Esophagus (tissue), 2 donors: ENCODE measurements around the gene VPS26B. TPM values are rescaled to one million over a fixed set of nuclear protein-coding genes. Genes with fewer than 3 reads are reported as not detected.

ENCODE experiments used
- H3K27ac ChIP-seq, 2 donors: one replicate each; pipeline ENCODE4 v1.5.1; 2013; ENCODE audit warnings: low read depth in 2 of 2, mild to moderate bottlenecking in 2 of 2, inconsistent platforms in 1 of 2, low read length in 1 of 2, moderate library complexity in 1 of 2
- H3K27me3 ChIP-seq, 2 donors: one replicate each; pipeline ENCODE4 v1.6.1; 2013; ENCODE audit warnings: low read length in 2 of 2, control low read depth in 1 of 2, mild to moderate bottlenecking in 1 of 2; ENCODE audit not compliant: insufficient read depth in 2 of 2, control insufficient read depth in 1 of 2
- H3K36me3 ChIP-seq, 2 donors: one replicate each; pipeline ENCODE4 v1.6.1; 2013; ENCODE audit warnings: low read length in 1 of 2; ENCODE audit not compliant: control insufficient read depth in 2 of 2, insufficient read depth in 2 of 2
- H3K4me1 ChIP-seq, 2 donors: one replicate each; pipeline ENCODE4 v1.6.1; 2013; ENCODE audit warnings: low read length in 1 of 2; ENCODE audit not compliant: control insufficient read depth in 2 of 2, insufficient read depth in 2 of 2
- H3K4me3 ChIP-seq, 2 donors: one replicate each; pipeline ENCODE4 v1.5.1; 2013; ENCODE audit warnings: low read length in 2 of 2, mild to moderate bottlenecking in 2 of 2, low read depth in 1 of 2, moderate library complexity in 1 of 2
- H3K9me3 ChIP-seq, 2 donors: one replicate each; pipeline ENCODE4 v1.6.1; 2013; ENCODE audit warnings: mild to moderate bottlenecking in 2 of 2, low read depth in 1 of 2, low read length in 1 of 2, moderate library complexity in 1 of 2; ENCODE audit not compliant: control insufficient read depth in 2 of 2, insufficient read depth in 1 of 2
- WGBS, 2 donors: extraction: QIAGEN DNeasy Blood & Tissue Kit; methylation state at CpG; one replicate each; pipeline ENCODE4 v1.1.7; 2013; 5-methylcytosine and 5-hydroxymethylcytosine counted together
- polyA plus RNA-seq, 2 donors: library from polyadenylated mRNA; stranded (reverse); fragments of 200-250 nt; gene quantifications; one replicate each; pipeline ENCODE4 v1.2.3, GENCODE V29; 2013
- donor health status: healthy with polysubstance abuse.
- donor health status: Bipolar disorder and iron deficiency.

VPS26B gene
- polyA plus RNA-seq, 2 donors, result 13.0 to 17.7 TPM

GRCh38 chr11:134242376-134242775 lies 17.9 kb downstream of the VPS26B start:
- Histone ChIP-seq H3K27ac (no peak overlapping the region), H3K9me3 (no peaks in the 10 kb centered on the region), H3K4me1 (no peaks in the 10 kb centered on the region), H3K27me3 (no peaks in the 10 kb centered on the region), H3K36me3 (peaks cover 19 to 39% of the 10 kb centered on the region in 2 donors), H3K4me3 (no peak overlapping the region)
- WGBS, 2 donors, result 83 to 88% methylated on average over 9 of the region's 9 CpGs

GRCh38 chr11:134243913-134244312 lies 19.4 kb downstream of the VPS26B start:
- Histone ChIP-seq H3K27me3 (no peaks in the 10 kb centered on the region), H3K9me3 (no peaks in the 10 kb centered on the region), H3K36me3 (peaks cover 23 to 50% of the 10 kb centered on the region in 2 donors), H3K27ac (no peak overlapping the region), H3K4me3 (no peak overlapping the region), H3K4me1 (no peaks in the 10 kb centered on the region)
- 89 to 94% methylated on average over 4 of the region's 4 CpGs for WGBS, 2 donors

DNA sequence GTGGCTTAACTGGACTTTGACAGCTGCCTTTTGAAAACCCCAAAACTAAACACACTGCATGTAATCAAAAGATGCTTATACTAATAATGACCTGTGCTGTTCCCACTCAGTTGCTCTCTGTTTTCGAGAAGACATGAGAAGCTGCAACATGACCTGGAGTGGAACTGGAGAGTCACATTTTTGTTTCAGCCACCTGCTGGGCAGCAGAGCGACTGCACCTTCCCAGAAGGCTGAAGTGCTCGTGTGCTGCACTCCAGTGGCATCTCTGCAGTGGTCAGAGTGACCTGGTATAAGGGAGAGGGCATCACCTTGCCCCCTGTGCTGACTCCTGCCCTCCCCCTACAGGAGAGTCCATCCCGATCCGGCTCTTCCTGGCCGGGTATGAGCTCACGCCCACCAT lies 20.1 kb downstream of the VPS26B start:
- H3K27ac ChIP-seq, result no peak overlapping the region
- H3K36me3 ChIP-seq, result peaks cover 22 to 48% of the 10 kb centered on the region in 2 donors
- H3K27me3 ChIP-seq, result no peaks in the 10 kb centered on the region
- H3K4me3 ChIP-seq, result no peak overlapping the region
- H3K4me1 ChIP-seq, result no peaks in the 10 kb centered on the region
- no peaks in the 10 kb centered on the region for H3K9me3 ChIP-seq
- WGBS, 2 donors, result 55 to 59% methylated on average over 7 of the region's 7 CpGs

- no peaks in the 10 kb centered on the region for H3K4me1 ChIP-seq
- WGBS, 2 donors, result 91 to 92% methylated on average over 14 of the region's 14 CpGs
- no peaks in the 10 kb centered on the region for H3K9me3 ChIP-seq
- H3K36me3 ChIP-seq, result peaks cover 27 to 51% of the 10 kb centered on the region in 2 donors
- H3K27ac ChIP-seq, result no peak overlapping the region
- H3K27me3 ChIP-seq, result no peaks in the 10 kb centered on the region
- no peak overlapping the region for H3K4me3 ChIP-seq
These were observed 21.0 kb downstream of the VPS26B start for GRCh38 chr11:134245434-134245833.

DNA sequence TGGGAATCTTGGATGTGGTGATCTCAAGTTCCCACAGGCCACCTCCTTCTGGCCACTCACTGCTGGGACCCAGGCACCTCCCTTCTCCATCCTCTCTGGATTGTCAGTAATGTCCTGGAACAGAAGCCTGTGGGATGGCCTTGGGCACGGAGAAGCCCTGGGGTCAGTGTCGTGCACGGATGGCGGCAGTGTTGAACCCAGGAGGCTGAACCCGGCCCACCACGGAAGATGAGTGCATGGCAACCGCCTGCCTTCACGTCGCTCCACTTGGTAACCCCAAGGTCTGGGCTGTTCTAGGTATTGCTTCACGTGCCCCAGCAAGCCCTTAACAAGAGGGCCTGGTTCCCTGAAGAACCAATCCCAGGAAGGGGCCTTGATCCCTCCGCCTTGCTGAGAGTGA lies 21.6 kb downstream of the VPS26B start:
- WGBS, 2 donors, result 83 to 90% methylated on average over 11 of the region's 11 CpGs
- Histone ChIP-seq H3K4me1 (no peaks in the 10 kb centered on the region), H3K27me3 (no peaks in the 10 kb centered on the region), H3K27ac (no peak overlapping the region), H3K4me3 (no peak overlapping the region), H3K36me3 (peaks cover 27 to 49% of the 10 kb centered on the region in 2 donors), H3K9me3 (no peaks in the 10 kb centered on the region)

DNA sequence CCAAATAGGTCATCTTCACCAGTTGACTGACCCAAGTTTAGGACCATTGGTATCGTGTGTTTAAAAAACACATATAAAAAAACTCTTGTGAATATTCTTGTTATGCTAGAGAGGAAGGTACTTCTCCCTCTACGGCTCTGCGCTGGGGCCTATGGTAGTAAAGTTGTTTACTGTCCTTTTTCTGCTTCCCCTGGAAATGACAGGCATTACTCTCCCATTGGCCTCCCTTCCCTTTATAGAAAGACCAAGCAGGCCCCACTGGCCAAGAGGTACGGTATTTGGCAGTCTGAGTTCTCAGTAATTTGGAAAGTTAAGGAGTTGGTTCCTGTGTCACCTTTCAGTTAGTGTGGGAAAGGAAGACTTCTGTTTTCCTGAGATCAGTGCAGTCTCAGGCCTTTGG lies 22.2 kb downstream of the VPS26B start:
- no peaks in the 10 kb centered on the region for H3K27me3 ChIP-seq
- no peak overlapping the region for H3K4me3 ChIP-seq
- H3K36me3 ChIP-seq, result peaks cover 27 to 43% of the 10 kb centered on the region in 2 donors
- H3K27ac ChIP-seq, result no peak overlapping the region
- no peaks in the 10 kb centered on the region for H3K9me3 ChIP-seq
- no peaks in the 10 kb centered on the region for H3K4me1 ChIP-seq
- 85 to 91% methylated on average over 4 of the region's 4 CpGs for WGBS, 2 donors

DNA sequence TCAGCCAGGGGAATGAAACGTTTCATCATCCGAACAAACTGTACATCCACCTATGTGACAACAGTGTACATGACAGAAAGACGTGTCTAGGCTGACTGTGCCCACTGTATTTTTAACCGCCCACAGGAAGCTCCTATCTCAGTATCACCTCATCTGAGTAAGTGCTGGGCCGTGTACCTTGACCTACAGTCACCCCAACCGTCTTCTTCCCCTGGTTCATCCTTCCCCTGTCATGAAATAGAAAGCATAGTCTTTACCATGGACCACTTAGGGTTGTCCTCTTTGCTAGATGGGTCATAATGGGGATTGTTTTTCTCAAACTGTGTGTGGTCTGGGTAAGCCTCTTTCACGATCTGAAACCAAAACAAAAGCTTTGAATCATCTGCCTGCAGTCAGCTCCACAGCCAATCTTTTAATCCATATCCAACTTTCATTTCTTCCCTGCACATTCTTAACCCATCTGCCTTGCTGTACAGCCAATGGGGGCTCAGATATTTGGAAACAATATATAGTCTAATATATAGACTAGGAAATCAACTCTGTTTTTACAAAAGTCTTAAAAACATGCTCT lies 24.5 kb downstream of the VPS26B start:
- no peaks in the 10 kb centered on the region for H3K9me3 ChIP-seq
- no peaks in the 10 kb centered on the region for H3K27me3 ChIP-seq
- H3K4me1 ChIP-seq, result no peaks in the 10 kb centered on the region
- no peak overlapping the region for H3K27ac ChIP-seq
- no peak overlapping the region for H3K4me3 ChIP-seq
- 62 to 63% methylated on average over 7 of the region's 7 CpGs for WGBS, 2 donors
- peaks cover 17 to 38% of the 10 kb centered on the region in 2 donors for H3K36me3 ChIP-seq

- H3K4me1 ChIP-seq, result no peaks in the 10 kb centered on the region
- H3K4me3 ChIP-seq, result no peak overlapping the region
- H3K36me3 ChIP-seq, result peaks cover 13 to 30% of the 10 kb centered on the region in 2 donors
- H3K27me3 ChIP-seq, result no peaks in the 10 kb centered on the region
- H3K9me3 ChIP-seq, result no peaks in the 10 kb centered on the region
- no peak overlapping the region for H3K27ac ChIP-seq
- WGBS, 2 donors, result 90 to 93% methylated on average over 3 of the region's 3 CpGs
These were observed 25.8 kb downstream of the VPS26B start for GRCh38 chr11:134250246-134250645.

GRCh38 chr11:134250675-134251074 lies 26.2 kb downstream of the VPS26B start:
- no peaks in the 10 kb centered on the region for H3K4me1 ChIP-seq
- no peak overlapping the region for H3K4me3 ChIP-seq
- 91 to 93% methylated on average over 2 of the region's 2 CpGs for WGBS, 2 donors
- no peak overlapping the region for H3K27ac ChIP-seq
- peaks cover 12 to 26% of the 10 kb centered on the region in 2 donors for H3K36me3 ChIP-seq
- no peaks in the 10 kb centered on the region for H3K27me3 ChIP-seq
- H3K9me3 ChIP-seq, result no peaks in the 10 kb centered on the region
